Peyer's patch (tissue), 4 donors: ENCODE results near the gene TMUB1. TPM values are rescaled to one million over a fixed set of nuclear protein-coding genes. Genes with fewer than 3 reads are reported as not detected.

Source experiments
- DNase-seq, 3 donors: peaks; one replicate each; pipeline ENCODE4 v3.0.0-alpha.2; 2017 to 2019
- H3K27ac ChIP-seq, 4 donors: fragments of 200-600 bp; sonication (generic); one replicate each; pipeline ENCODE4 v1.5.1; 2016 to 2019
- H3K27me3 ChIP-seq, 2 donors: fragments of 200-600 bp; sonication (generic); one replicate each; pipeline ENCODE4 v1.5.1; 2019
- H3K36me3 ChIP-seq, 3 donors: fragments of 200-600 bp; sonication (generic); one replicate each; pipeline ENCODE4 v1.5.1; 2016 to 2019
- H3K4me1 ChIP-seq, 4 donors: fragments of 200-600 bp; sonication (generic); one replicate each; pipeline ENCODE4 v1.5.1; 2016 to 2019
- H3K4me3 ChIP-seq, 4 donors: fragments of 200-600 bp; sonication (generic); 1 replicate in 3 of 4; 2 replicates in 1 of 4; pipeline ENCODE4 v1.5.1; 2016 to 2019; ENCODE audit warnings: mild to moderate bottlenecking in 1 of 4
- H3K9me3 ChIP-seq, 4 donors: fragments of 200-600 bp; sonication (generic); one replicate each; pipeline ENCODE4 v1.5.1; 2016 to 2019; ENCODE audit warnings: mild to moderate bottlenecking in 1 of 4
- CTCF ChIP-seq, 6 experiments: fragments of 450-650 bp in 4 of 6; fragments of 200-600 bp in 2 of 6; sonication (generic) in 1 of 6; IDR thresholded peaks; one replicate each; pipeline ENCODE4 v1.5.1; 2017 to 2019; ENCODE audit warnings: antibody characterized with exemption in 6 of 6, mild to moderate bottlenecking in 3 of 6, moderate library complexity in 1 of 6
- POLR2A ChIP-seq, 2 donors: fragments of 450-650 bp; IDR thresholded peaks; one replicate each; pipeline ENCODE4 v1.5.1; 2017; ENCODE audit warnings: antibody characterized with exemption in 2 of 2, mild to moderate bottlenecking in 2 of 2, moderate library complexity in 2 of 2
- total RNA-seq, 4 donors: library from RNA; depleted of rRNA; stranded (reverse); fragments of >200 nt; gene quantifications; one replicate each; pipeline ENCODE4 v1.1.0, GENCODE V29; 2016

TMUB1 gene
- total RNA-seq, 4 donors from 2014 or later = 38.0 to 113 (median 100) TPM

GRCh38 chr7:151080067-151080521, 3.2 kb downstream of the TMUB1 start:
- no peak for TF ChIP-seq POLR2A (IDR thresholded peaks at IDR 0.05)
- TF ChIP-seq CTCF (IDR thresholded peaks at IDR 0.05) = peak in 1 of 6 experiments; percentile 12
- Histone ChIP-seq H3K4me3 (peak overlapping the region; percentile 93 to 96 (median 95)), H3K9me3 (no peaks in the 10 kb centered on the region), H3K27me3 (no peaks in the 10 kb centered on the region), H3K36me3 (peaks cover 0 to 19% (median 0%) of the 10 kb centered on the region in 3 donors), H3K4me1 (peaks cover 3 to 45% (median 34%) of the 10 kb centered on the region in 4 donors), H3K27ac (peak overlapping the region; percentile 95 to 97 (median 96))
- DNase-seq = peak in 1 of 3 donors; percentile 56

- DNase-seq = no peak
- Histone ChIP-seq H3K36me3 (peaks cover 0 to 27% (median 0%) of the 10 kb centered on the region in 3 donors), H3K4me1 (peaks cover 3 to 45% (median 34%) of the 10 kb centered on the region in 4 donors), H3K9me3 (no peaks in the 10 kb centered on the region), H3K27ac (peak overlapping the region in 3 of 4 donors; percentile 96 to 97 (median 96)), H3K27me3 (no peaks in the 10 kb centered on the region), H3K4me3 (peak overlapping the region in 3 of 4 donors; percentile 93 to 96 (median 95))
- no peak for TF ChIP-seq CTCF (IDR thresholded peaks at IDR 0.05)
- TF ChIP-seq POLR2A (IDR thresholded peaks at IDR 0.05) = no peak
Observed at GRCh38 chr7:151079199-151079910, 3.9 kb downstream of the TMUB1 start.

GRCh38 chr7:151078233-151079040, 4.9 kb downstream of the TMUB1 start:
- TF ChIP-seq CTCF (IDR thresholded peaks at IDR 0.05) = no peak
- TF ChIP-seq POLR2A (IDR thresholded peaks at IDR 0.05) = no peak
- H3K27ac ChIP-seq = no peak overlapping the region
- H3K27me3 ChIP-seq = no peaks in the 10 kb centered on the region

GRCh38 chr7:151077705-151078232, 5.5 kb downstream of the TMUB1 start:
- Histone ChIP-seq H3K36me3 (peaks cover 0 to 40% (median 0%) of the 10 kb centered on the region in 3 donors), H3K27me3 (no peaks in the 10 kb centered on the region), H3K4me1 (peaks cover 3 to 40% (median 29%) of the 10 kb centered on the region in 4 donors), H3K4me3 (no peak overlapping the region), H3K9me3 (no peaks in the 10 kb centered on the region), H3K27ac (no peak overlapping the region)
- no peak for DNase-seq
- TF ChIP-seq CTCF (IDR thresholded peaks at IDR 0.05) (no peak), POLR2A (IDR thresholded peaks at IDR 0.05) (no peak)

More at GRCh38 chr7:151078233-151079040, 4.9 kb downstream of the TMUB1 start:
- Histone ChIP-seq H3K9me3 (no peaks in the 10 kb centered on the region), H3K4me1 (peaks cover 3 to 40% (median 30%) of the 10 kb centered on the region in 4 donors), H3K4me3 (no peak overlapping the region), H3K36me3 (peaks cover 0 to 36% (median 0%) of the 10 kb centered on the region in 3 donors)
- DNase-seq = no peak

GRCh38 chr7:151076863-151077704, 6.2 kb downstream of the TMUB1 start:
- peak in 2 of 6 experiments; percentile 12 to 23 for TF ChIP-seq CTCF (IDR thresholded peaks at IDR 0.05)
- TF ChIP-seq POLR2A (IDR thresholded peaks at IDR 0.05) = no peak
- peak in 1 of 3 donors; percentile 51 for DNase-seq
- Histone ChIP-seq H3K9me3 (no peaks in the 10 kb centered on the region), H3K4me1 (peaks cover 2 to 33% (median 24%) of the 10 kb centered on the region in 4 donors), H3K27ac (no peak overlapping the region), H3K4me3 (no peak overlapping the region), H3K36me3 (peaks cover 0 to 47% (median 0%) of the 10 kb centered on the region in 3 donors), H3K27me3 (no peaks in the 10 kb centered on the region)
